WTC11 (cell line): ENCODE data around the gene VSX1.

Source experiments
- AFF4 ChIP-seq: sonication (generic); formaldehyde crosslinking; IDR thresholded peaks from 2 replicates; pipeline ENCODE4 v1.8.1; 2023; ENCODE audit warnings: mild to moderate bottlenecking, missing genetic modification reagents, borderline replicate concordance
- CTCF ChIP-seq: fragments of 200-600 bp; IDR thresholded peaks from 2 replicates; pipeline ENCODE4 v1.8.0; 2022; ENCODE audit warnings: antibody characterized with exemption
- ZBTB21 ChIP-seq: sonication (generic); formaldehyde crosslinking; IDR thresholded peaks from 2 replicates; pipeline ENCODE4 v1.8.1; 2023; ENCODE audit warnings: mild to moderate bottlenecking, missing genetic modification reagents, borderline replicate concordance
- ZSCAN18 ChIP-seq: fragments of 250-450 bp; sonication (Bioruptor Pico); IDR thresholded peaks from 2 replicates; pipeline ENCODE4 v2.1.2; 2022; ENCODE audit warnings: mild to moderate bottlenecking, moderate library complexity

- TF ChIP-seq ZSCAN18 (CRISPR knock-in tag) (no peak), ZBTB21 (CRISPR knock-in tag) (no peak), AFF4 (CRISPR knock-in tag) (no peak), CTCF (no peak)
Measured at GRCh38 chr20:25061821-25062530, 20.0 kb downstream of the VSX1 start.
